ENCODE data around the gene SLC39A8. TPM values are rescaled to one million over a fixed set of nuclear protein-coding genes. Genes with fewer than 3 reads are reported as not detected.

Gene SLC39A8
- total RNA-seq, 2 donors from 2014 or later = 5.1 to 12.1 TPM

- H3K27ac ChIP-seq = peak overlapping the region in 1 of 2 donors; percentile 16
- no peaks in the 10 kb centered on the region for H3K36me3 ChIP-seq
- H3K4me1 ChIP-seq (ENCODE audit: control insufficient read depth in 1 of 2, low read depth in 2 of 2) = peaks cover 0 to 7% of the 10 kb centered on the region in 2 donors
- no peaks in the 10 kb centered on the region for H3K27me3 ChIP-seq (replicated peaks; ENCODE audit: insufficient read depth)
- ATAC-seq (ENCODE audit: insufficient number of reproducible peaks, low FRiP score, low read depth) (no peak), DNase-seq (ENCODE audit: low spot score) (no peak)
- peak overlapping the region; percentile 81 for H3K4me3 ChIP-seq
- H3K9me3 ChIP-seq = no peaks in the 10 kb centered on the region
- no peak for TF ChIP-seq CTCF (IDR thresholded peaks at IDR 0.05)
These were observed 466 bp upstream of the SLC39A8 start for GRCh38 chr4:102345795-102346100.

- Histone ChIP-seq H3K27me3 (replicated peaks; ENCODE audit: insufficient read depth) (no peaks in the 10 kb centered on the region), H3K27ac (peak overlapping the region; percentile 27 to 41)
- DNase-seq (ENCODE audit: low spot score) = no peak
These were observed 745 bp downstream of the SLC39A8 start for GRCh38 chr4:102344520-102344953.

GRCh38 chr4:102343964-102344519 is 1.2 kb downstream of the SLC39A8 start:
- H3K9me3 ChIP-seq = no peaks in the 10 kb centered on the region
- DNase-seq (ENCODE audit: low spot score) = no peak
- H3K36me3 ChIP-seq = no peaks in the 10 kb centered on the region
- TF ChIP-seq CTCF (IDR thresholded peaks at IDR 0.05) = no peak
- H3K4me1 ChIP-seq (ENCODE audit: control insufficient read depth in 1 of 2, low read depth in 2 of 2) = peaks cover 0 to 7% of the 10 kb centered on the region in 2 donors
- H3K27ac ChIP-seq = peak overlapping the region; percentile 27 to 41
- no peak for ATAC-seq (ENCODE audit: insufficient number of reproducible peaks, low FRiP score, low read depth)
- H3K27me3 ChIP-seq (replicated peaks; ENCODE audit: insufficient read depth) = no peaks in the 10 kb centered on the region
- peak overlapping the region; percentile 81 for H3K4me3 ChIP-seq

More at GRCh38 chr4:102344520-102344953, 745 bp downstream of the SLC39A8 start:
- H3K36me3 ChIP-seq = no peaks in the 10 kb centered on the region
- H3K9me3 ChIP-seq = no peaks in the 10 kb centered on the region
- H3K4me3 ChIP-seq = peak overlapping the region; percentile 81
- peaks cover 0 to 7% of the 10 kb centered on the region in 2 donors for H3K4me1 ChIP-seq (ENCODE audit: control insufficient read depth in 1 of 2, low read depth in 2 of 2)
- ATAC-seq (ENCODE audit: insufficient number of reproducible peaks, low FRiP score, low read depth) = peak; percentile 11
- no peak for TF ChIP-seq CTCF (IDR thresholded peaks at IDR 0.05)

- ATAC-seq (ENCODE audit: insufficient number of reproducible peaks, low FRiP score, low read depth) (no peak), DNase-seq (ENCODE audit: low spot score) (no peak)
- TF ChIP-seq CTCF (IDR thresholded peaks at IDR 0.05) = no peak
- no peak overlapping the region for H3K27ac ChIP-seq
- H3K36me3 ChIP-seq = no peaks in the 10 kb centered on the region
- no peaks in the 10 kb centered on the region for H3K27me3 ChIP-seq (replicated peaks; ENCODE audit: insufficient read depth)
- peaks cover 0 to 7% of the 10 kb centered on the region in 2 donors for H3K4me1 ChIP-seq (ENCODE audit: control insufficient read depth in 1 of 2, low read depth in 2 of 2)
- no peaks in the 10 kb centered on the region for H3K9me3 ChIP-seq
- no peak overlapping the region for H3K4me3 ChIP-seq
These were observed 2.7 kb downstream of the SLC39A8 start for GRCh38 chr4:102342404-102343074.

GRCh38 chr4:102341201-102341600 is 4.1 kb downstream of the SLC39A8 start:
- TF ChIP-seq CTCF (IDR thresholded peaks at IDR 0.05) = no peak
- DNase-seq (ENCODE audit: low spot score) (no peak), ATAC-seq (ENCODE audit: insufficient number of reproducible peaks, low FRiP score, low read depth) (no peak)
- H3K4me3 ChIP-seq = no peak overlapping the region
- H3K27me3 ChIP-seq (replicated peaks; ENCODE audit: insufficient read depth) = no peaks in the 10 kb centered on the region
- H3K36me3 ChIP-seq = no peaks in the 10 kb centered on the region
- no peak overlapping the region for H3K27ac ChIP-seq
- peaks cover 0 to 14% of the 10 kb centered on the region in 2 donors for H3K4me1 ChIP-seq (ENCODE audit: control insufficient read depth in 1 of 2, low read depth in 2 of 2)
- no peaks in the 10 kb centered on the region for H3K9me3 ChIP-seq
